Measurements from ENCODE around the gene APP.

APP gene

GRCh38 chr21:25859235-25859929 lies 311.2 kb downstream of the APP start:
- DNase-seq: no peak

- DNase-seq: no peak
These were observed 312.2 kb downstream of the APP start for GRCh38 chr21:25858325-25858724.

DNA sequence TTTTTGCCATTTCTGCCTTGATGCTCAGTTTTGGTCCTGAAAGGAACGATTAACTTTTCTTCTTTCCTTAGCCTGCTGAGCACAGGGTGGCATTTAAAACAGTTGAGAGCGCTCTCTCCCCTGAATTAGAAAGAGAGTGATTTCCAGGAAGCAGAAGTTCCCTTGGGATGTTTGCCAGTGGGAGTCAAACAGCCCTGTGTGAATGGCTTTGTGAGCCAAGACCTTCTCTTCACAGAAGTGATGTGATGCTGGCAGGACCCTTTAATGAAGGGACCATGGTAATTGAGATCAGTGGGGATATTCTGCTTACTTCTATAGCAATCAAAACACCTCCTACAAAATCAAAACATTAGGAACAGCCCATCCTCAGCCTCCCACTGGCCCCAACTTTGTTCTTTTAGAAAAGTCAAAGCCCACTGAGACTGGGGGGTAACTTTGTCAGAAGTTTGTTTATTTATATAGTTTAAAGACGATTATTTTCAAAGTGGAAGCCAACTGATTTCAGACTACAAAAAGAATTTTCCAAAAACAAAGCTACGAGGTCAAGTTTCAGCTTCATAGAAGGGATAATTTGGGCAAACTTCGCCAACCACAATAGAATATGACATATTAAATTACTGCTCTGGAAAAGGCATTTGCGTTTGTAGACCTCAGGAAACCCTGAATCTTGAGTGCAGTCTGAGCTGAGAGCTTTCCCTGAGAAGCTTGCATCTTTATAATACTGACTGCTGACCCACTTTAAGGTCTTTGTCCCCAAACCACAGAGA lies 313.1 kb downstream of the APP start:
- DNase-seq: no peak

DNA sequence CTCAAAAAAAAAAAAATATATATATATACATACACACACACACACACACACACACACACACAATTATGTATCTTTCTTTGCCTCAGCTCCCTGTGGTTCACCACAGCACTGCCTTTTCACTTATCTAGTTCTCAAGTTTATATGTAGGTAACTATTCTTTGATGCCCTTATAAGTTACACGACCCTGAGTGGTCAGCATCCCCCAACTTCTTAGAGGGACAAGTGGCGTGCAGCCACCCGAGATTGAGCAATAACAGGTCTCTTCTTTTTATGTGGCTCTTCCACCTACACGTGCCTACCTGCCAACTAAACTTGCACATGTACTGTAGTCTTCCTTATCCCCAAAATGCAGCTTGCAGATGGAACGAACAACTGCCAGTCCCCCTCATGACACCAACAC lies 315.0 kb downstream of the APP start:
- no peak for DNase-seq

- DNase-seq: no peak
These were observed 320.3 kb downstream of the APP start for GRCh38 chr21:25850126-25850842.

- no peak for DNase-seq
These were observed 322.3 kb downstream of the APP start for GRCh38 chr21:25848309-25848708.

DNA sequence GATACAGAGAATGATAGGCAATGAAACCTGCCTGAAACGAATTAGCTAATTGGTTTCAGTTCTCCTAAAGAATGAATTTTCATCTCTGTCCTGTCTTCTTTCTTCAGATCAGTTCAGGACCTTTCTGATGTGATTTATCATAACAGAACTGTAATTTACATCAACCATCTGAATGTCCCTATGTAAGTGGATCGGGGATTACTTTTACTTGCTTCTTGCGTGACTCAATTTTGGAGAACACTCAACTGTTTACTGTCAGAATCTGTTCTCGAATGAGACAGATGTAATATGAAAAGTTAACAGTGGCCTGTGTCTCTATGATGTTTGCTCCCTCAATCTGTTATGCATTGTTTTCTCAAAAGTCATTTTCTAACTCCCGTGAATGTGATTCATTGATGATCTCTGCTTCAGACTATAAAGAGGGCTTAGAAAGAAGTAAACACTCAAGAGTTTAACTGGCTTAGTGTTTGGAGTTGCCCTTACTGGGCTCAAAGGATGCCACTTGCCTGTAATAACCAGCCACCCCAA lies 324.8 kb downstream of the APP start:
- no peak for DNase-seq

GRCh38 chr21:25842925-25843324 lies 327.6 kb downstream of the APP start:
- DNase-seq: no peak

- no peak for DNase-seq
These were observed 331.8 kb downstream of the APP start for GRCh38 chr21:25838809-25839208.

DNA sequence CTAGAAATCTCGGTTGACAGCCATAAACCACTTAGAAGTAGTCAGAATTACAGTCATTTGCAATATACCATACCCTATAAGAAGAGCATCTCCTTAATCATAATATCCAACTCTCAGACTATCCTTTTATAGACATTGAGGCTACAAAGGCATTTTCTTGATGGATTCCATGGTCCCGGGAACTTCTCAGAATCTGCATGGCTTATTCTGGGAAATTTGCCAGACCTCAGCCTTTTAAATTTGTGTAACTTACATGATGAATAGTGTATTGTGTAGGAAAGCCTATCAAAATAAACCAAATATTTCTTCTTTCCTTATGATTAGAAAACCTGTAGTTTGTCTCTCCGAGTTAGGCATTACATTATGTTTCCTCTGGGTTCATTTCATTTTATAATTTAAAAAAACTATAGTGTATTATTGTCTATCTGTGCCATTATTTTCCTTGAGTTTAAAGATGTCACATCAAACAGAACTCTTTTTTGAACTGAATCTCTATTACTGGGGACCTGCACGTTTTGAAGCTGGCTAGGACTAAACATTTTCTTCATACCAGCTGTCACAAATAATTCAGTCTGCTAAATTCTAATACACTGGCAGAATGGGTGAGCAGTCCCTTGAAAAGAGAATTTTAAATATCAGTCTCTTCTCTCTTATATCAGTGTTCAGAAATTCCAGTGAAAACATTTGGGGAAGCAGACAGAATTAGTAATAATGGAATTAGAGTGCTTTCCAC lies 332.9 kb downstream of the APP start:
- no peak for DNase-seq

DNA sequence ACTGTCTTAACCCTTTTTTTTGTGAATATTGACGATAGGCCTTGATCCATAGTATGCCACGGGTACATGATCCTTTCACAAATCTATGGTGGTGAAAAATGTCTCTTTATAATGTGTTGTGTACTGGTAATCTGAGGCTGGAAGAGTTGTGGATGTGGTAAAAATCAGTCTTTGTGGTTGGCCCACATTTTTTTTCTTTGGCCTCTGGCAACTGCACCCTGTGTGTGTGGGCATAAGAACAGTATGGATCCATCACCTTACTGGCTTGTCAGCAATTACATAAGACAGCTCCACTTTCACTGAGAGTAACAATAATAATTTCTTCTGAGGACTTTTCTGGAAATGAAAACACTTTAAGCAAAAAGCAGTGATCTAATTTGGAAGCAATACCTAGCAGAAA lies 334.2 kb downstream of the APP start:
- DNase-seq: no peak

DNA sequence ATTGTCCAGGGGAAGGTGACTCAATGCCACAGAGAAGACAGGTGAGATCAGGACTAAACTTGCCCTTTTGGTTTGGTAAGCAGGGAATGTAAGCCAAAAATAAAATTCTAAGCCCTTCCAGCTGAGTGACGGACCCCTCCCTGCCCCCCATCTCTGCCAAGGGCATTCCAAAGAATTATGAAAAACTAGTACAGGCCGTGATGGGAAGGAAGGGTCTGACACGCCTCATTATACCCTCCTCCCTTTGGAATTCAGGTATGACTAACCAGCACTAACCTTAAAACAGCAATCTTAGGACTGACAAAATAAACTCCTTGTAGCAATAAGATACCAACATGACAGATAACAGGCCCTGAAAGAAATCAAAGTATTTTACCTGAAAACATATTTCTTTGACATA lies 336.2 kb downstream of the APP start:
- DNase-seq: no peak

- no peak for DNase-seq
These were observed 339.1 kb downstream of the APP start for GRCh38 chr21:25831300-25831960.
